Spleen (tissue), 11 donors: Measurements from ENCODE around the gene ARHGDIB. TPM values are rescaled to one million over a fixed set of nuclear protein-coding genes. Genes with fewer than 3 reads are reported as not detected.
A peak's percentile ranks its signal among the peaks of the same experiment; 100 is the strongest.

Experiments used
- DNase-seq: peaks from one replicate; pipeline ENCODE4 v3.0.0-alpha.2; 2020
- H3K27ac ChIP-seq, 8 donors: fragments of 200-600 bp; sonication (generic) in 7 of 8; 1 replicate in 4 of 8; 2 replicates in 4 of 8; pipeline versions ENCODE4 v1.5.0 to v1.8.0; 2016 to 2021; ENCODE audit warnings: inconsistent platforms in 4 of 8, mild to moderate bottlenecking in 4 of 8, moderate library complexity in 1 of 8
- H3K27me3 ChIP-seq, 7 donors: fragments of 200-600 bp; sonication (generic) in 6 of 7; replicated peaks in 1 of 7; 1 replicate in 4 of 7; 2 replicates in 3 of 7; pipeline versions ENCODE4 v1.5.0 to v1.8.0; 2016 to 2021; ENCODE audit warnings: inconsistent platforms in 3 of 7, mild to moderate bottlenecking in 1 of 7
- H3K36me3 ChIP-seq, 6 donors: fragments of 200-600 bp; sonication (generic) in 5 of 6; 1 replicate in 4 of 6; 2 replicates in 2 of 6; pipeline versions ENCODE4 v1.5.0 to v1.8.0; 2016 to 2021; ENCODE audit warnings: inconsistent platforms in 2 of 6
- H3K4me1 ChIP-seq, 6 donors: fragments of 200-600 bp; sonication (generic) in 5 of 6; 1 replicate in 3 of 6; 2 replicates in 3 of 6; pipeline versions ENCODE4 v1.5.0 to v1.8.0; 2016 to 2021; ENCODE audit warnings: inconsistent platforms in 3 of 6
- H3K4me3 ChIP-seq, 8 donors: fragments of 200-600 bp; sonication (generic) in 7 of 8; 1 replicate in 4 of 8; 2 replicates in 4 of 8; pipeline versions ENCODE4 v1.5.0 to v1.8.0; 2016 to 2021; ENCODE audit warnings: inconsistent platforms in 4 of 8, mild to moderate bottlenecking in 4 of 8, moderate library complexity in 2 of 8
- H3K9me3 ChIP-seq, 8 donors: fragments of 200-600 bp; sonication (generic) in 7 of 8; 1 replicate in 4 of 8; 2 replicates in 4 of 8; pipeline versions ENCODE4 v1.5.0 to v1.8.0; 2016 to 2021; ENCODE audit warnings: inconsistent platforms in 4 of 8
- CTCF ChIP-seq, 11 experiments: fragments of 200-600 bp in 7 of 11; fragments of 450-650 bp in 4 of 11; sonication (generic) in 4 of 11; IDR thresholded peaks in 8 of 11; conservative IDR thresholded peaks in 3 of 11; 1 replicate in 7 of 11; 2 replicates in 4 of 11; pipeline versions ENCODE4 v1.4.0 to v1.8.0; 2016 to 2021; ENCODE audit warnings: antibody characterized with exemption in 11 of 11, inconsistent platforms in 4 of 11, mild to moderate bottlenecking in 1 of 11
- POLR2A ChIP-seq, 3 donors: fragments of 450-650 bp; IDR thresholded peaks; one replicate each; pipeline ENCODE4 v1.5.1; 2017; ENCODE audit warnings: antibody characterized with exemption in 3 of 3, mild to moderate bottlenecking in 1 of 3
- POLR2AphosphoS5 ChIP-seq, 3 donors: sonication (generic); formaldehyde crosslinking; IDR thresholded peaks; one replicate each; pipeline ENCODE4 v1.5.1; 2017; ENCODE audit warnings: antibody characterized with exemption in 3 of 3
- WGBS, 5 donors: extraction: QIAGEN DNeasy Blood & Tissue Kit in 3 of 5; methylation state at CpG; one replicate each; pipeline versions ENCODE4 v1.1.5 to v1.1.7; 2013 to 2018; 5-methylcytosine and 5-hydroxymethylcytosine counted together
- intact Hi-C: fragments of 100-400 bp; cut with DNase I; formaldehyde crosslinking; loops from one replicate; pipeline ENCODE4 v1.15.0; 2023; ENCODE audit warnings: low total_unique reads
- polyA plus RNA-seq, 3 donors: library from polyadenylated mRNA; stranded (reverse); fragments of 200-250 nt; gene quantifications; one replicate each; pipeline ENCODE4 v1.2.1, GENCODE V29; 2013
- total RNA-seq, 7 donors: library from RNA; depleted of rRNA in 3 of 7; stranded (reverse); fragments of >200 nt in 3 of 7; fragmentation: NEBNext Ultra II Directional in 4 of 7; extraction: Animal tissue kit (Norgen Biotek cat#: 25700) in 4 of 7; gene quantifications; one replicate each; pipeline versions ENCODE4 v1.1.0 to v1.2.1, GENCODE V29; 2016 to 2021
- donor health status: healthy with polysubstance abuse.
- donor health status: DM: no; HTN: no; CAD: no; lungs with moderate emphysema.
- donor health status: DM: no; HTN: no; CAD: no.
- donor health status: Bipolar disorder and iron deficiency.
- donor health status: healthy.
- donor health status: DM: no; HTN: no; CAD: no.
- donor health status: DM: yes; HTN: yes; CAD: no.

The ARHGDIB gene
- total and polyA plus RNA-seq, 10 donors, result 537 to 1,063 (median 786) TPM

DNA sequence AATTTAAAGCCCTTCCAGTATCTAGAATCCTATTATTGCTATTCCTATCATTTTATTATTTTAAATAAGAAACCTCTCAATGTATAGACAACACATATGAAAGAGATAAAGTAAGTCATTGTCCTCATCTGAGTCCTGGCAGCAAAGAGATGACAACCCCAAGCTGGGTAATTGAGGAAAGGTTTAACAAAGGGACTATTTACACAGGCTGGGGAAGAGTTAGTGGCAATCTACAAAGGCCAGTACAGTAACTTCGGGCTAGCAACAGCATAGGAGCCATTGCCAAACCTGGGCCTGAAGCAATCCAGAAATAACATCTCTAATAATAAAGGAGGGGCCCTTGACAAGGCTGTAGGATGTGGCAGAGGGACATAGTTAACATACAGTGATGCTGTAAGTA lies 22.6 kb upstream of the ARHGDIB start:
- Histone ChIP-seq H3K27ac (peak overlapping the region in 5 of 8 donors; percentile 52 to 85 (median 81)), H3K4me1 (peaks cover 0 to 78% (median 32%) of the 10 kb centered on the region in 6 donors), H3K4me3 (no peak overlapping the region), H3K9me3 (no peaks in the 10 kb centered on the region), H3K36me3 (no peaks in the 10 kb centered on the region), H3K27me3 (no peaks in the 10 kb centered on the region)
- TF ChIP-seq POLR2AphosphoS5 (IDR thresholded peaks at IDR 0.05) (no peak), POLR2A (IDR thresholded peaks at IDR 0.05) (no peak), CTCF (IDR thresholded peaks at IDR 0.05 in 8 of 11, conservative IDR thresholded peaks at IDR 0.05 in 3 of 11) (no peak)
- intact Hi-C loops, result no loop called here
- DNase-seq, result no peak
- 52 to 74% (median 65%) methylated on average over 1 of the region's 1 CpG for WGBS, 5 donors

- Histone ChIP-seq H3K4me3 (peak overlapping the region in 1 of 8 donors; percentile 25), H3K9me3 (no peaks in the 10 kb centered on the region), H3K27ac (peak overlapping the region in 7 of 8 donors; percentile 24 to 85 (median 78)), H3K4me1 (peaks cover 0 to 81% (median 32%) of the 10 kb centered on the region in 6 donors), H3K36me3 (no peaks in the 10 kb centered on the region), H3K27me3 (no peaks in the 10 kb centered on the region)
- intact Hi-C loops, result loop anchor here (2.0 kb wide), 1 partner anchor 22 kb away; the partner anchor contains the start of gene ARHGDIB
- no peak for DNase-seq
- WGBS, 5 donors, result 20 to 29% (median 25%) methylated on average over 2 of the region's 2 CpGs
- no peak for TF ChIP-seq POLR2AphosphoS5 (IDR thresholded peaks at IDR 0.05)
- no peak for TF ChIP-seq POLR2A (IDR thresholded peaks at IDR 0.05)
- TF ChIP-seq CTCF (IDR thresholded peaks at IDR 0.05 in 8 of 11, conservative IDR thresholded peaks at IDR 0.05 in 3 of 11), result no peak
Observed at GRCh38 chr12:14982991-14983390, 21.6 kb upstream of the ARHGDIB start.

- Histone ChIP-seq H3K9me3 (no peaks in the 10 kb centered on the region), H3K4me1 (peaks cover 0 to 78% (median 32%) of the 10 kb centered on the region in 6 donors), H3K36me3 (no peaks in the 10 kb centered on the region), H3K27me3 (no peaks in the 10 kb centered on the region), H3K27ac (peak overlapping the region in 7 of 8 donors; percentile 24 to 85 (median 78)), H3K4me3 (peak overlapping the region in 1 of 8 donors; percentile 25)
- intact Hi-C loops, result loop anchor here (2.0 kb wide), 1 partner anchor 22 kb away; the partner anchor contains the start of gene ARHGDIB
- TF ChIP-seq POLR2A (IDR thresholded peaks at IDR 0.05), result no peak
- TF ChIP-seq CTCF (IDR thresholded peaks at IDR 0.05 in 8 of 11, conservative IDR thresholded peaks at IDR 0.05 in 3 of 11), result no peak
- no peak for TF ChIP-seq POLR2AphosphoS5 (IDR thresholded peaks at IDR 0.05)
- DNase-seq, result no peak
- WGBS, 5 donors, result 44 to 94% (median 76%) methylated on average over 1 of the region's 1 CpG
Observed at GRCh38 chr12:14982562-14982961, 21.2 kb upstream of the ARHGDIB start.

GRCh38 chr12:14981049-14981448 lies 19.6 kb upstream of the ARHGDIB start:
- Histone ChIP-seq H3K36me3 (no peaks in the 10 kb centered on the region), H3K27me3 (no peaks in the 10 kb centered on the region), H3K27ac (peak overlapping the region in 7 of 8 donors; percentile 16 to 85 (median 78)), H3K4me3 (peak overlapping the region in 1 of 8 donors; percentile 26), H3K4me1 (peaks cover 0 to 86% (median 32%) of the 10 kb centered on the region in 6 donors), H3K9me3 (no peaks in the 10 kb centered on the region)
- peak in 1 of 3 donors; percentile 63 for TF ChIP-seq POLR2AphosphoS5 (IDR thresholded peaks at IDR 0.05)
- no peak for TF ChIP-seq POLR2A (IDR thresholded peaks at IDR 0.05)
- no peak for TF ChIP-seq CTCF (IDR thresholded peaks at IDR 0.05 in 8 of 11, conservative IDR thresholded peaks at IDR 0.05 in 3 of 11)
- DNase-seq, result no peak
- intact Hi-C loops, result no loop called here
- 53 to 70% (median 55%) methylated on average over 2 of the region's 2 CpGs for WGBS, 5 donors
